Kasumi-1 (cell line): ENCODE data around the gene FHIT.

Experiments
- DNase-seq, 2 experiments: peaks; one replicate each; lab custom pipeline; 2025; lab: John Stamatoyannopoulos, UW

Gene FHIT

GRCh38 chr3:60102154-60102553 is 1149.1 kb downstream of the FHIT start:
- no peak for DNase-seq

GRCh38 chr3:60101621-60102020 is 1149.6 kb downstream of the FHIT start:
- DNase-seq, result no peak

DNA sequence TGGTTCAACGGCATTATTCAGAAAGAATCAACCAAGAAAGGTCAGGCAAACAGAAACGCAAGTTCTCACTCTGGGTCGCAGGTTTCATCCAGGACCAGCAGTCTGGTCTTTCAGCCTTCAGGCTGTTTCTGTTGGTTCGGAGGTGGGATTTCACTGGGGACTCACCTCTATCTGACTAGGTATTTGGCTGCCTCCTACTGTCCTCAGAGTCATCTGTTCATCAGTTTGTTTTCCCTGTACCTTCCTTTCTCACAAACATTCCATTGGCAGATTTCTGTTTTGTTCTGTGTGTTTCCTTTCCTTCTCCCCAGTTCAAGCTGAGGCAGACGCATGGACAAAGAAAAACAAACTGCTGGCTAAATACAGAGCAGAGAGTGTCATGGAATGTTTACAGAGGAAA is 1154.8 kb downstream of the FHIT start:
- DNase-seq, result no peak

GRCh38 chr3:60095930-60096329 is 1155.3 kb downstream of the FHIT start:
- DNase-seq, result no peak

GRCh38 chr3:60095516-60095915 is 1155.7 kb downstream of the FHIT start:
- no peak for DNase-seq

DNA sequence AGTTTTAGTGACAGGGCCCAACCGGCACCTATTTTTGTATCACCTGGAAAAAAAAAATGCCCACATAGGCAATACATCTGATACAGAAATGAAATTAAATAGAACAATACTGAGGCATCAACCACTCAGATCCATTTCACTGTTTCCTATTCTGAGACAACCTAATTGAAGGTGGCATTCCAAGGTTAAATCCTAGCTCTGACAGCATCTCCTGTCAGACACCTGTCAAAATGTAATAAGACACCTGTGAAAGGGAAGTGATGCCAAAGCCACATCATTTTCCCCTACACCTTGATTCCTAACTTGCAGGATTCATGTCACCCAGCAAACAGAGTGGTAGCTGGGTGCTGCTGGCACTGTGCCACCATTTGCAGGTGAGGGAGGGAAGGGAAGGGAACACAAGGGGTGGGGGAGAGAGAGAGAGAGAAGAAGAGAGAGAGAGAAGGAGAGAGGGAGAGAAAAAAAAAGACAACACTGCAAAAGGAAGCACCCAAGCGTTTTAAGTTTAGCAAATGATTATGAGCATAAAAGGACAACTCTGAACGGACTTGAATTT is 1156.8 kb downstream of the FHIT start:
- no peak for DNase-seq

- DNase-seq, result no peak
Observed at GRCh38 chr3:60090548-60090947, 1160.7 kb downstream of the FHIT start.

- peak; percentile 47 for DNase-seq
Observed at GRCh38 chr3:60086811-60087210, 1164.4 kb downstream of the FHIT start.

DNA sequence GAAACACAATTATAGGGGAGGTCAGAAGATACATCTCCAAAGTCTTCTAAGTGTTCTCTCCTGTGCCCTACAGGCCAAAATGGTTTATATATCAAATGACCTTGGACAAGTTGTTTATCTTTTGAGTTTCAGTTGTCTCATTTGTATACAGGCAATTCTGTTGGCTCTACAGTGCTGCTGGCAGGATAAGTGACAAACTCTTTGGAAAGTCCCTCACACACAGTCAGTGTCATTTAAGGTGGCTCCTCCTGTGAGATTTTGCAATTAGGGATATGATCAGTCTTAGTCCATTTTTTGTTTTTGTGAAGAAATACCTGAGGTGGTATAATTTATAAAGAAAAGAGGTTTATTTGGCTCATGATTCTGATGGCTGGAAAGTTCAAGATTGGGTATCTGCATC is 1165.6 kb downstream of the FHIT start:
- DNase-seq, result no peak

DNA sequence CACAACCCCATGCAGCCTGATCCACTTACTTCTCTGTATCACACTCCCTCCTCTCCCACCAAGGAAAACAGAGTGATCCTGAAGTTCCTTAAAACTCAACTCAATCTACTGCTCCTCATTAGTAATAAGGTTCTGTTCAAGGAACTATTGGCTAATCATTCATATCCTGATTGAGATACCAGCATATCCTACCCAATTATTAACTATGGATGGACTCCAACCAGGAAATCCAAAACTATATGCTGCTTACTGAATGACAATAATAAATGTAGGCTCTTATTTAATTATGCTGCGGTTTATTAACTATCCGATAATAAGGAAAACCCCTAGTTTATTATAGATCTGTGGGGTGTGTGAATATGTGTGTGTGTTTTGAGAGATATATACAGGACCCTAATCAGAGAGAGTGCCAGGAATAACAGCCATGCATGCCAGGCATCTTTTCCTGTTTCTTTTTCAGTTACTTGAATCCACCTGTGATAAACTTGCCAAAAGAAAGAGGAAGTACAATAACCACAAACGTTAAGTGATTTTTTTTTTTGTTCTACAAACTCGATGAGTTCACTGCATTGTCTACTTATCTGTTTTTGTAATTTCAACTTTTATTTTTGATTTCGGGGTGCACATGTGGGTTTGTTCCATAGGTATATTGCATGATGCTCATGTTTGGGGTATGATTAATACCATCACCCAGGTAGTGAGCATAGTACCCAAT is 1169.7 kb downstream of the FHIT start:
- DNase-seq, result peak; percentile 32 to 56

DNA sequence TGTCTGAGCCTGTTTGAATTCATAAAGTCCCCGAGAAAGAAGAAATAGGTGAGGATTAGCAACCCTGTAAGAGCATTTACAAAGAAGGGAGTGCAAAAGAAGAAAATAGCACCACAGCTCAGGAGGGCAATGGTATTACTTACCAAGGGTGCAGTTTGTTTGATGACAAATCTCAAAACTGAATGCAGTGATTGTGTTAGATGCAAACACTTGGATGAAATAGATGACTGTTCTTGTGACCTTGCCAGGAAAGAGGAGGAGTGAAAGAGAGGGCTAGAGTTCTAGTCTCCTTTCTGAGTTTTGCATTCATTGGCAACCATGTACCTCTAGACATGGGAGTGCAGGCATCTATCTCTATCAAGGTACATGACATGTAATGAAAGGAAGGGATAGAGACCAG is 1170.6 kb downstream of the FHIT start:
- no peak for DNase-seq

- no peak for DNase-seq
Observed at GRCh38 chr3:60079076-60079475, 1172.2 kb downstream of the FHIT start.

GRCh38 chr3:60076331-60076730 is 1174.9 kb downstream of the FHIT start:
- DNase-seq, result peak; percentile 40

- no peak for DNase-seq
Observed at GRCh38 chr3:60073942-60074341, 1177.3 kb downstream of the FHIT start.

- DNase-seq, result no peak
Observed at GRCh38 chr3:60073228-60073627, 1178.0 kb downstream of the FHIT start.

- no peak for DNase-seq
Observed at GRCh38 chr3:60070366-60070765, 1180.9 kb downstream of the FHIT start.

GRCh38 chr3:60065227-60065868 is 1185.9 kb downstream of the FHIT start:
- DNase-seq, result no peak

DNA sequence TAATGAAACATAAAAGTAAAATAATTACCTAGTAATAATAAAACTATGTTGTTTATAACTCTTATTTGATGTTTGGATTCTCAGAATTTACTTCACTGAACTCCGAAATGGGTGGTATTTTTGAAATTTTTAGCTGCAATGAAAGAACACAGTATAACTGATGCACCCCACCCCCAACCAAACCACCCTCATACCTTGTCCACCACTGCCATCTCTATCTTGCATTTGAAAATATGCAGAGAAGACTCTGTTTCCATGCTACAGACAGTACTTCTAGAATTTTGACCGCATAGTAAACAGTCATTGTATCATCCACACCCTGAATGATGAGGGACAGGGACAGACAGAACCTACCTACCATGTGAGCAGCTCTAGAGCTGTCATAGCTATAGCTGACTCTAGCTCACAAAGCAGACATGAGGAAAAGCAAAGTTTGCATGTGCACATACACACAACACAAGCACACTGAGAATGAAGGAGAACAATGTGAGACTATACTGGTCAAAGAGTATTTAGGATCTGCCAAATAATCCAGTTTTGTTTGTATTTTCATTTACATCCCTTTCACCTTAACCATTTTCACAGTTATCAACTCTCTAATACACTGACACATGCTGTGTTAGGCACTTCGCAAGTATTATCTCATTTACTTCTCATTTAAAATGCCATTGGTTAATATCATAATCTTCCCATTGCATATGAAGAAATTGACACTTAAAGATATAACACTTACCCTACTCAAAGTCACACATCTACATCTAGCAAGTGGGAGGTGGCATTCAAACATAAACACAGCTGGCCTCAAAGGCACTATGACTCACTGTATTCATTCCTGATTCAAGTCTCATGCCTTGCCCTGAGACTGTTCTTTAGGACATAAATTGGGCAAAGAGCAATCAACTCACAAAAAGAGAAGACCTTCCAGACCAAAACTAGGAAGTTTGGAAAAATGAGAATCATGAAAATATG is 1186.8 kb downstream of the FHIT start:
- DNase-seq, result no peak

DNA sequence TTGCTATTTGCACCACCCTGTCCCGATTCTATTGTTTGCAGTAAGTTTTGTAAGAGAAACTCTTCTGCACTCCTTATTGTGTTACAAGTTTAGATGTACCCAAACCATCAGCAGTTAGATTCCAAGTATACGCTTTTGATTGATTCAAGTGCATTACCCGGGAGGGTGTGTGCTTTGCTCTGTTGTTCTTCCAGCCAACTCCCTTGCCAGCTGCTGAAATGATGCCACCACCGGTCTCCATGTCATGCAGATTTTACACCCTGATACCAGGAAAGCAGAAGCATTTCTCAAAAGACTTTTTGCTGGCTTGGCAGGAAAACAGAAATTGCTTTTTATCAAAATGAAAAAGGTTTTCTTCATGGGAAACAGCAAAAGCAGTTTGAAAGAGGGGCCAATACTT is 1194.8 kb downstream of the FHIT start:
- no peak for DNase-seq

DNA sequence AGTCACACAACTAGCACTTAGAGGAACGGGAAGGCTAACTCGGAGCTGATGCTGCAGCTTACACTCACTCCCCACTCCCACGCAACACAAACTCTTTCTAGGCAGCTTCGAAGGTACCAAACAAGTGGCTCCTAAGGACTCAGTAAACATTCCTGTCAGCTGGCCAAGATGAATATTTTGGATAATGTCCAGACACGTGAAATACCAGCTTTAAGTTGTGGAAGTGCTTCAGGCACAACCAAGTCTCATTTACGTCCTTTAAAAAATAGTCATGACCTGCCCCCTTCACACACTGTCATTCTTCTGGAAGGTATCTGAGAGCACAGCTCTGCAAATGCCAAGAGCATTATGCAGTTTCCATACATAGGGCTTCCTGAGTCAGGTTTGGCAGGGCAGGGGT is 1195.5 kb downstream of the FHIT start:
- no peak for DNase-seq

GRCh38 chr3:60053526-60054265 is 1197.6 kb downstream of the FHIT start:
- DNase-seq, result no peak

- no peak for DNase-seq
Observed at GRCh38 chr3:60048447-60048848, 1202.8 kb downstream of the FHIT start.
